SK-N-SH treated with all-trans-retinoic acid at 6 μM for 48 hours (cell line): ENCODE measurements around the gene TYSND1.

Experiments used
- ATAC-seq: fragments of 200-7000 bp; cut with Tn5 transposase; 3 replicates; pipeline ENCODE4 v1.9.1; 2020; ENCODE audit warnings: mild to moderate bottlenecking, moderate library complexity
- ARNTL ChIP-seq: fragments of 450-650 bp; formaldehyde crosslinking; IDR thresholded peaks from 2 replicates; pipeline ENCODE4 v1.5.0; 2020; ENCODE audit warnings: low read depth, mild to moderate bottlenecking, moderate library complexity, borderline replicate concordance
- BACH2 ChIP-seq: fragments of 250-450 bp; sonication (Bioruptor Pico); IDR thresholded peaks from 2 replicates; pipeline ENCODE4 v1.9.0; 2021; ENCODE audit warnings: mild to moderate bottlenecking, borderline replicate concordance
- CSDC2 ChIP-seq: fragments of 250-450 bp; sonication (Bioruptor Pico); IDR thresholded peaks from 2 replicates; pipeline ENCODE4 v1.5.0; 2020; ENCODE audit warnings: mild to moderate bottlenecking, moderate library complexity
- ESRRG ChIP-seq: fragments of 250-450 bp; sonication (Bioruptor Pico); IDR thresholded peaks from 2 replicates; pipeline ENCODE4 v1.6.1; 2021; ENCODE audit warnings: mild to moderate bottlenecking
- GLIS3 ChIP-seq: fragments of 250-450 bp; sonication (Bioruptor Pico); IDR thresholded peaks from 2 replicates; pipeline ENCODE4 v1.5.0; 2020; ENCODE audit warnings: mild to moderate bottlenecking, moderate library complexity
- ISL1 ChIP-seq: fragments of 250-450 bp; sonication (Bioruptor Pico); IDR thresholded peaks from 2 replicates; pipeline ENCODE4 v2.1.2; 2022; ENCODE audit warnings: mild to moderate bottlenecking, moderate library complexity
- PPARA ChIP-seq: fragments of 250-450 bp; sonication (Bioruptor Pico); IDR thresholded peaks from 2 replicates; pipeline ENCODE4 v1.5.0; 2020; ENCODE audit warnings: mild to moderate bottlenecking, borderline replicate concordance
- RARB ChIP-seq: fragments of 250-450 bp; sonication (Bioruptor Pico); IDR thresholded peaks from 2 replicates; pipeline ENCODE4 v1.8.0; 2021; ENCODE audit warnings: mild to moderate bottlenecking, moderate library complexity
- SNAI2 ChIP-seq: fragments of 250-450 bp; sonication (Bioruptor Pico); IDR thresholded peaks from 2 replicates; pipeline ENCODE4 v1.5.0; 2020; ENCODE audit warnings: mild to moderate bottlenecking, moderate library complexity
- TCF4 ChIP-seq: fragments of 250-450 bp; sonication (Bioruptor Pico); IDR thresholded peaks from 2 replicates; pipeline ENCODE4 v1.8.0; 2021; ENCODE audit warnings: mild to moderate bottlenecking, moderate library complexity, borderline replicate concordance
- ZFP3 ChIP-seq: fragments of 250-450 bp; sonication (Bioruptor Pico); IDR thresholded peaks from 2 replicates; pipeline ENCODE4 v1.5.0; 2020; ENCODE audit warnings: mild to moderate bottlenecking, moderate library complexity
- ZFP30 ChIP-seq: fragments of 450-650 bp; formaldehyde crosslinking; IDR thresholded peaks from 2 replicates; pipeline ENCODE4 v1.5.0; 2022; ENCODE audit warnings: mild to moderate bottlenecking, moderate library complexity
- ZNF565 ChIP-seq: fragments of 450-650 bp; formaldehyde crosslinking; conservative IDR thresholded peaks from 2 replicates; pipeline ENCODE4 v1.5.0; 2020; ENCODE audit warnings: low read depth, mild to moderate bottlenecking, moderate library complexity
- ZNF70 ChIP-seq: fragments of 450-650 bp; formaldehyde crosslinking; IDR thresholded peaks from 2 replicates; pipeline ENCODE4 v1.5.0; 2020; ENCODE audit warnings: mild to moderate bottlenecking, moderate library complexity
- ZNF8 ChIP-seq: fragments of 450-650 bp; formaldehyde crosslinking; IDR thresholded peaks from 2 replicates; pipeline ENCODE4 v1.5.0; 2020; ENCODE audit warnings: mild to moderate bottlenecking, moderate library complexity
- TF ChIP-seq, protein P1 (sequence below): fragments of 250-450 bp; sonication (Bioruptor Pico); IDR thresholded peaks from 2 replicates; pipeline ENCODE4 v1.5.1; 2020; ENCODE audit warnings: low read depth, mild to moderate bottlenecking, moderate library complexity
- TF ChIP-seq, protein P2 (sequence below): fragments of 250-450 bp; sonication (Bioruptor Pico); IDR thresholded peaks from 2 replicates; pipeline ENCODE4 v1.8.0; 2020; ENCODE audit warnings: mild to moderate bottlenecking, moderate library complexity, borderline replicate concordance
- TF ChIP-seq, protein P3 (sequence below): fragments of 250-450 bp; sonication (Bioruptor Pico); IDR thresholded peaks from 2 replicates; pipeline ENCODE4 v1.5.1; 2021; ENCODE audit warnings: mild to moderate bottlenecking, moderate library complexity
- TF ChIP-seq, protein P4 (sequence below): fragments of 250-450 bp; sonication (Bioruptor Pico); IDR thresholded peaks from 2 replicates; pipeline ENCODE4 v1.8.0; 2021; ENCODE audit warnings: low read depth, mild to moderate bottlenecking, moderate library complexity, borderline replicate concordance
- TF ChIP-seq, protein P5 (sequence below): fragments of 250-450 bp; sonication (Bioruptor Pico); IDR thresholded peaks from 2 replicates; pipeline ENCODE4 v1.5.0; 2020; ENCODE audit warnings: mild to moderate bottlenecking, moderate library complexity

TYSND1 gene

DNA sequence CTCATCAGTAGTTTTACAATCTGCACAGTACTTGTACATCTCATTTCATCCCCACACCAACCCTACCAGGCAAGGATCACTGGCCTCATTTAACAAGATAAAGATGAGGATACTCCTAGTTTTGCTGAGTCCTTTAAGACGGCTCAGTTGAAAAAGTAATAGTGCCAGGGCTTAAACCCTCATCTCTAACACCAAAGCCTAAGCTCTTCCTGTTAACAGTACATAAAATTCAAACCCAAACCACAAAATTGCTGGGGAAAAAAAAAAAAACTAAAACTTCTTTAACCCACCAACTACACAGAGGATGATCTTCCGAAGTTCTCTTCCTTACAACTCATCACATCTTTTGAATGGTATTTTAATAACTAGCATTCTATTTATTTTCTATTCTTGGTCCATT lies 22.5 kb upstream of the TYSND1 start:
- TF ChIP-seq ESRRG (no peak), ARNTL (no peak), SNAI2 (CRISPR knock-in tag) (no peak)
- TF ChIP-seq, protein P1, sequence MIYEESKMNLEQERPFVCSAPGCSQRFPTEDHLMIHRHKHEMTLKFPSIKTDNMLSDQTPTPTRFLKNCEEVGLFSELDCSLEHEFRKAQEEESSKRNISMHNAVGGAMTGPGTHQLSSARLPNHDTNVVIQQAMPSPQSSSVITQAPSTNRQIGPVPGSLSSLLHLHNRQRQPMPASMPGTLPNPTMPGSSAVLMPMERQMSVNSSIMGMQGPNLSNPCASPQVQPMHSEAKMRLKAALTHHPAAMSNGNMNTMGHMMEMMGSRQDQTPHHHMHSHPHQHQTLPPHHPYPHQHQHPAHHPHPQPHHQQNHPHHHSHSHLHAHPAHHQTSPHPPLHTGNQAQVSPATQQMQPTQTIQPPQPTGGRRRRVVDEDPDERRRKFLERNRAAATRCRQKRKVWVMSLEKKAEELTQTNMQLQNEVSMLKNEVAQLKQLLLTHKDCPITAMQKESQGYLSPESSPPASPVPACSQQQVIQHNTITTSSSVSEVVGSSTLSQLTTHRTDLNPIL, result no peak
- TF ChIP-seq, protein P2, sequence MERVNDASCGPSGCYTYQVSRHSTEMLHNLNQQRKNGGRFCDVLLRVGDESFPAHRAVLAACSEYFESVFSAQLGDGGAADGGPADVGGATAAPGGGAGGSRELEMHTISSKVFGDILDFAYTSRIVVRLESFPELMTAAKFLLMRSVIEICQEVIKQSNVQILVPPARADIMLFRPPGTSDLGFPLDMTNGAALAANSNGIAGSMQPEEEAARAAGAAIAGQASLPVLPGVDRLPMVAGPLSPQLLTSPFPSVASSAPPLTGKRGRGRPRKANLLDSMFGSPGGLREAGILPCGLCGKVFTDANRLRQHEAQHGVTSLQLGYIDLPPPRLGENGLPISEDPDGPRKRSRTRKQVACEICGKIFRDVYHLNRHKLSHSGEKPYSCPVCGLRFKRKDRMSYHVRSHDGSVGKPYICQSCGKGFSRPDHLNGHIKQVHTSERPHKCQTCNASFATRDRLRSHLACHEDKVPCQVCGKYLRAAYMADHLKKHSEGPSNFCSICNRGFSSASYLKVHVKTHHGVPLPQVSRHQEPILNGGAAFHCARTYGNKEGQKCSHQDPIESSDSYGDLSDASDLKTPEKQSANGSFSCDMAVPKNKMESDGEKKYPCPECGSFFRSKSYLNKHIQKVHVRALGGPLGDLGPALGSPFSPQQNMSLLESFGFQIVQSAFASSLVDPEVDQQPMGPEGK, result no peak

DNA sequence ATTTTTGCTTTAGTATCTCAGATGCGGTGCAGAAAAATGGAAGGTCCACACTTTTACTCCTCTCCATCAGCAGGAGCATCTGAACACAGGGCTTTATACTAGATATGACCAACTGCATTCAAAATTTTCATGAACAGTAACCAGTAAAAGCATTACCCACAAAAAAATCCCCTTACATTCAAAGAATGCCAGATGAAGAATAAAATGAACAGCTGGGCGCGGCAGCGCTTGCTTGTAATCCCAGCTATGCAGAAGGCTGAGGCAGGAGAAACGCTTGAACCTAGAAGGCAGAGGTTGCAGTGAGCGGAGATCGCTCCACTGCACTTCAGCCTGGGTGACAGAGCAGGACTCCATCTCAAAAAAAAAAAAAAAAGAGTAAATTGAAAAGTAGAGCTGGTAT lies 20.7 kb upstream of the TYSND1 start:
- TF ChIP-seq ZNF8 (CRISPR knock-in tag), result no peak
- TF ChIP-seq RARB (CRISPR knock-in tag), result no peak
- TF ChIP-seq, protein P2, result no peak
- no peak for TF ChIP-seq ZNF565
- TF ChIP-seq, protein P1, result no peak
- no peak for TF ChIP-seq ZFP30 (CRISPR knock-in tag)
- TF ChIP-seq TCF4, result no peak
- TF ChIP-seq ZNF70, result no peak
- TF ChIP-seq CSDC2 (CRISPR knock-in tag), result no peak
- no peak for TF ChIP-seq ISL1 (CRISPR knock-in tag)
- TF ChIP-seq, protein P3, sequence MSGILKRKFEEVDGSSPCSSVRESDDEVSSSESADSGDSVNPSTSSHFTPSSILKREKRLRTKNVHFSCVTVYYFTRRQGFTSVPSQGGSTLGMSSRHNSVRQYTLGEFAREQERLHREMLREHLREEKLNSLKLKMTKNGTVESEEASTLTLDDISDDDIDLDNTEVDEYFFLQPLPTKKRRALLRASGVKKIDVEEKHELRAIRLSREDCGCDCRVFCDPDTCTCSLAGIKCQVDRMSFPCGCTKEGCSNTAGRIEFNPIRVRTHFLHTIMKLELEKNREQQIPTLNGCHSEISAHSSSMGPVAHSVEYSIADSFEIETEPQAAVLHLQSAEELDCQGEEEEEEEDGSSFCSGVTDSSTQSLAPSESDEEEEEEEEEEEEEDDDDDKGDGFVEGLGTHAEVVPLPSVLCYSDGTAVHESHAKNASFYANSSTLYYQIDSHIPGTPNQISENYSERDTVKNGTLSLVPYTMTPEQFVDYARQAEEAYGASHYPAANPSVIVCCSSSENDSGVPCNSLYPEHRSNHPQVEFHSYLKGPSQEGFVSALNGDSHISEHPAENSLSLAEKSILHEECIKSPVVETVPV (CRISPR knock-in tag), result no peak
- no peak for TF ChIP-seq PPARA (CRISPR knock-in tag)
- TF ChIP-seq GLIS3 (CRISPR knock-in tag), result no peak
- TF ChIP-seq, protein P4, sequence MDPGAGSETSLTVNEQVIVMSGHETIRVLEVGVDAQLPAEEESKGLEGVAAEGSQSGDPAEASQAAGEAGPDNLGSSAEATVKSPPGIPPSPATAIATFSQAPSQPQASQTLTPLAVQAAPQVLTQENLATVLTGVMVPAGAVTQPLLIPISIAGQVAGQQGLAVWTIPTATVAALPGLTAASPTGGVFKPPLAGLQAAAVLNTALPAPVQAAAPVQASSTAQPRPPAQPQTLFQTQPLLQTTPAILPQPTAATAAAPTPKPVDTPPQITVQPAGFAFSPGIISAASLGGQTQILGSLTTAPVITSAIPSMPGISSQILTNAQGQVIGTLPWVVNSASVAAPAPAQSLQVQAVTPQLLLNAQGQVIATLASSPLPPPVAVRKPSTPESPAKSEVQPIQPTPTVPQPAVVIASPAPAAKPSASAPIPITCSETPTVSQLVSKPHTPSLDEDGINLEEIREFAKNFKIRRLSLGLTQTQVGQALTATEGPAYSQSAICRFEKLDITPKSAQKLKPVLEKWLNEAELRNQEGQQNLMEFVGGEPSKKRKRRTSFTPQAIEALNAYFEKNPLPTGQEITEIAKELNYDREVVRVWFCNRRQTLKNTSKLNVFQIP (CRISPR knock-in tag), result no peak

More for the DNA sequence above, 22.5 kb upstream of the TYSND1 start:
- ATAC-seq, result no peak

DNA sequence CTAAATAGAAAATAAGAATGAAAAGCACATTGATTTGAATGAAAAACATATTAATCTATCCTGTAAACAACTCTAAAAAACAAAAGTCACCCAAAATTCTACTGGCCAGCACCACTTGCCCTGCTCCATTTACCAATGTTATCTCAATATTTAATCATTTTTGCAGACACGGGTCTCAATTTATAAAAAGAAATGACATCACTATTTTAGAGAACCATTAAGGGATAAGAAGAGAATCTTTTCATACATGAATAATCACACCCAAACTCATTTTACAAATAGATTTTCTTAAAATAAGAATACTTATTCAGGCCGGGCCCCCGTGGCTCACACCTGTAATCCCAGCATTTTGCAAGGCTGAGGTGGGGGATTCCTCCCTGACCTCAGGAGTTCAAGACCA lies 19.9 kb upstream of the TYSND1 start:
- ATAC-seq, result no peak
- TF ChIP-seq, protein P3 (CRISPR knock-in tag), result no peak
- TF ChIP-seq PPARA (CRISPR knock-in tag) (no peak), RARB (CRISPR knock-in tag) (no peak), ZFP30 (CRISPR knock-in tag) (no peak), GLIS3 (CRISPR knock-in tag) (no peak), ZNF565 (no peak), ZFP3 (CRISPR knock-in tag) (no peak), BACH2 (CRISPR knock-in tag) (no peak), SNAI2 (CRISPR knock-in tag) (no peak)
- TF ChIP-seq, protein P2, result no peak
- TF ChIP-seq, protein P5, sequence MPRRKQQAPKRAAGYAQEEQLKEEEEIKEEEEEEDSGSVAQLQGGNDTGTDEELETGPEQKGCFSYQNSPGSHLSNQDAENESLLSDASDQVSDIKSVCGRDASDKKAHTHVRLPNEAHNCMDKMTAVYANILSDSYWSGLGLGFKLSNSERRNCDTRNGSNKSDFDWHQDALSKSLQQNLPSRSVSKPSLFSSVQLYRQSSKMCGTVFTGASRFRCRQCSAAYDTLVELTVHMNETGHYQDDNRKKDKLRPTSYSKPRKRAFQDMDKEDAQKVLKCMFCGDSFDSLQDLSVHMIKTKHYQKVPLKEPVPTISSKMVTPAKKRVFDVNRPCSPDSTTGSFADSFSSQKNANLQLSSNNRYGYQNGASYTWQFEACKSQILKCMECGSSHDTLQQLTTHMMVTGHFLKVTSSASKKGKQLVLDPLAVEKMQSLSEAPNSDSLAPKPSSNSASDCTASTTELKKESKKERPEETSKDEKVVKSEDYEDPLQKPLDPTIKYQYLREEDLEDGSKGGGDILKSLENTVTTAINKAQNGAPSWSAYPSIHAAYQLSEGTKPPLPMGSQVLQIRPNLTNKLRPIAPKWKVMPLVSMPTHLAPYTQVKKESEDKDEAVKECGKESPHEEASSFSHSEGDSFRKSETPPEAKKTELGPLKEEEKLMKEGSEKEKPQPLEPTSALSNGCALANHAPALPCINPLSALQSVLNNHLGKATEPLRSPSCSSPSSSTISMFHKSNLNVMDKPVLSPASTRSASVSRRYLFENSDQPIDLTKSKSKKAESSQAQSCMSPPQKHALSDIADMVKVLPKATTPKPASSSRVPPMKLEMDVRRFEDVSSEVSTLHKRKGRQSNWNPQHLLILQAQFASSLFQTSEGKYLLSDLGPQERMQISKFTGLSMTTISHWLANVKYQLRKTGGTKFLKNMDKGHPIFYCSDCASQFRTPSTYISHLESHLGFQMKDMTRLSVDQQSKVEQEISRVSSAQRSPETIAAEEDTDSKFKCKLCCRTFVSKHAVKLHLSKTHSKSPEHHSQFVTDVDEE (CRISPR knock-in tag), result no peak

More for the DNA sequence above, 20.7 kb upstream of the TYSND1 start:
- ATAC-seq, result no peak
